Stimulated activated CD8-positive, alpha-beta memory T cell treated with anti-CD3 and anti-CD28 coated beads, Interleukin-2, amount 100 ng/mL, for 48 hours (primary cell): ENCODE results near the gene NR3C1.

Source experiments
- DNase-seq, 2 donors: peaks; one replicate each; pipeline ENCODE4 v3.0.0-alpha.2; 2020; ENCODE audit warnings: low read depth in 2 of 2

Gene NR3C1

DNA sequence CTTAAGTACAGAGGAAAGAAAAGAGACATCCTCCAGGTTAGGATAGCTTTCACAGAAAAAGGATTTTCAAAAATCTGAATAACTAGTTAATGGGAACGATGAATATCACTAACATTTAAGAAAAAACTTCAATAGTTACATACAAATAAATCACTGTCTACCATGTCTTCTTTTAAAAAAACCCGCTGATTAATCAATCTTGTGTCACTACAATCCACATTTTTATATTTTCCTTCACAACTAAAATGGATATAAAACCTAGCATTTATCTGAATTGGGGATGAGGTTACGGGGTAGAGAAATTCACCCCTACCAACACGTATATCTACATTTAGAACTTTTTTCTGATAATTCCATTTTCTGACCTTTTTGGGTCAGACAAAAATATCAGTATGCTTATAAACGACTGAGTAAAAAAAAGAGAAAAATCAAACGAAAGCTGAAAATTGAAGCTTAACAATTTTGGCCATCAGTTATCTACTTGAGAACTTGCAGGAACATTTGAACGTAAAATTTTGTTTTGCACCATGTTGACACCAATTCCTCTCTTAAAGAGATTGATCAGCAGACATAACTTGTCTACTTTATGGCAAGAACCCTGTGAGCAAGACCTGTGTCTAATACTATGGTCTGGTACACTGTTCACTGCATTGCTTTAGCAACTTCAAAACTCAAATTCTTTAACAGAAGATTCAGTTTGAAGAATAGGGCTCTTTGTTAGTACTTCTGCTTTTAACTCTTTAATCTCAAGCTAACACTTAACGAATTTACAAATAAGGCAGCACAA lies 4.8 kb downstream of the NR3C1 start:
- no peak for DNase-seq

DNA sequence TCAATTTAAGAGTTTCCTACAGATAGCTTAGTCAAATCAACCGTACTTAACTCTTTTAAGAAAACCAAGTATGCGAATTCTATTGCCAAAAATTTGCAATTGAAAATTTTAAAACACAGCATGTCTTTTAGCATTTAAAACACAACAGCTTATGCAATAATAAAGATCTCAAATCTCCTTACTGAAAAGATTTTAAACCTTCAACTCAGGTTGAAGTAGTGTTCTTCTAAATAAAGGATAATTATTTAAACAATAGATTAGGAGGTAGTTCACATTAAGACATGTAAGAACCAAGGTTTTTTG lies 5.5 kb downstream of the NR3C1 start:
- DNase-seq, result no peak

DNA sequence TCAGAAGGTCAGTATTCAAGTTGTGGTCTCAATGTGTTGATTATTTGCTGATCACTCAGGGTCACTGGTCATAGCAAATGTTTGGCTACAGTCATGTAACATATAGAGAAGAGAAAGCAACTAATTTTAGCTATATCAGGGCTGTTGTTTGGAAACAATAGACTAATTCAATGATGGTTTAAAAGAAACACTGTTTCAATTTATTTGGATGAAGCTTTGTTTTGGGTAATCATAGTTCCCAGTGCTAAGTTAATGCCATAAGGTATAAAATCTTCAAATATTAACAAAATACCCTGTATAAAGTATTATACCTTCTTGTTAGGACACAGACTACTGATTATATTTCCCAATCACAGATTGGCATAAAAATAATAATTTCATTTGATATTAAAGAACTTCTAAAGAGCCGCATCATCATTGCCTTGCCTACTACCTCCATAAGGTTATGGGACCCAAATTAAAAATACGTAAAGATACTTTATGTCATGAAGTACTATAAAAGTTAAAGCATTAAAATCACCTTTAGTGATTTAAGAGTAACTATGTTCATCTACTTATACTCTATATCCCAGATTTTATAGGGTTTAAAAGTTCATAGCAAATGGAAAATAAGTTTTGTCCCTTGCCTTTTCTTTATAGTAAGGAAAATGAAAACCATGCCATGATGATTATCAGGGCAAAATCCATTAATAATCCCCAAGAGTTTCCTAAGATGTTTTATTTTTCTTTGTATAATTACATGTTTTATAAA lies 6.0 kb downstream of the NR3C1 start:
- no peak for DNase-seq

DNA sequence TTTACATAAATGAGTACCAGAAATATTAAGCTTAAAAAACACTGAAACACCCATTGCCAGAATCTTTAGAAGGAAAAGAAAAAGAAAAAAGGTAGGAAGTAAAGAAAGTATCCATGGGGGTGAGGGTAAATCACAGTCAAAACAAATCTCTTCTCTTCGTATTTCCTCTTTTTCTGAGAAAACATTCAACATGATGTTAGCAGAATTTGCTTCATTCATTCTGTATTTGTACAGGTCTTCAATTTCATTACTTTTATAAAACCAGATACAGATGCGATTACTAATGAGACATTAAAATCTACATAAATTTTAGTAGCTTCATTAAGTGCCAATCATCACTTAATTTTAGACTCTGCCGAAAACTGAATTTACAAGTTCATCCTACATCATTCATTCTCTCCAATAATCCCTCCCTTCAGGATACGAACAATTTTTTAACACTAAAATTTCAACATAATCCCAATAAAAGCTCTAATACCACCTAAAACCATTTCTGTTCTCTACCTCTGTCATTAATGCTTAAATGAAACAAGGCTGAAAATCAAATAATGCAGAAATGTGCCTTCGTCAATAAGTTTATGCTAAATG lies 7.0 kb downstream of the NR3C1 start:
- no peak for DNase-seq

DNA sequence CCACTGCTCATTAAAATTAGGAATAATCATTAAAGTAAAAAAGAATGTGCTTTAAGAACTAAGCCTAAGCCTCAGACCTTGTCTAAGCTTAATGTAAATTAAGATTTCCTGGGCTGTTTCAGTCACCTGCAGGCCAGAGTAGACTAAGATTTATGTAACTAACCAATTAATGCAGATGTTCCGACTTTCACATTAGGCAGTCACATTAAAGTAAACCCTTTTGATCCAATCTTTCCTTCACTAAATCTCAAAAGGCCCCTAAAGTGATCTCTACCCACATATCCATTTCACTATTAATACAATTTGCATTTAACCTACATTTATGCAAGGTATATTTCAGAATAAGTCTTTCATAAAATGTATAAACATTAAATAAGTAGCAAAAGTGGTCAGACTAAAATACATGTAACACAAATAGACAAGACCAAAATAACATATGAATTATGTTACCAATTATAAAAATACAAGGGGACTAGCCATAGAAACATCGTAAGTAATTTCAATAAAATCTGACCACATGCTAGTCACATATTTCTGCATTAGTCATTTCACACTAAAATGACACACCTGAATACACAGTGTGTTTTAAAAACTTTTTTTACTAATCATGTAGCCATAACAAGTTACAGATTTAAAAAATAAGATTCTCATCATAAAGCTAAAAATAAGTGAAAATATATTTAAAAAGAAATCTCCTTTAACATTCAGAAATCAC lies 7.7 kb downstream of the NR3C1 start:
- DNase-seq, result no peak

DNA sequence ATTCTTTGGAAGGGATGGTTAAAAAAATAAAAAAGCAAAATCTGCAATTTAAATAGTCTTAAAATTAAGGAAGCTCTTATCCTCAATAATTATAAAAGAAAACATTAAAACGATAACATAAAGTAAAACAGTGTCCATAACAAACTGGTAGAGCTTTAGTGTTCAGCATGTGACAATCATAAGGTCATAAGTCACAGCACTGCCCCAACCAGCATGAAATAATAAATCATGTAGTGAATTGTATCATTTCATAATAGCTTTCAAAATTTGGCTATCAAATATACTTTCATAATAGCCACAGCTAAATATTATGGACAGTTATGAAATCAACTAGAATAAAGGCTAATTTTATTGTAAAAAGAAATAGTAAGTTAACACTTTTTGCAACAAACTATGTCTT lies 10.0 kb downstream of the NR3C1 start:
- DNase-seq, result no peak

DNA sequence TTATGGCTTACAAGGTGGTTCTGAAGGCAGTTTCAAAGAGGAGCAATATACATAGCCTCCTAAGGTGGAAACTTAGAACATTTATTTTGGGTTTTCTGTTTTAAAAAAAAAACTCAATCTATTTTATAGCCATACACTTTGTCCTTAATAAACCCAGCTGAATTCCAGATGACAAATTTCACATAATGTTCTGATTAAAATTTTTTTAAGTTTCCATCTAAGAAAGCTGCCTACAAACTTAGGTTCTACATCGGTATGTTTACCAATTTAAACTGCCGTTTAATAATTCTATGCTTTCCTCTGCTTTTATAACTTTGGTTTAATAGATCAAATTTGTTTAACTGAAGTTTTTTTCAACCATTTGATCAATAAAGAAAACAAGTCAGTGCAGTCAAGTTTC lies 12.5 kb downstream of the NR3C1 start:
- DNase-seq, result no peak

DNA sequence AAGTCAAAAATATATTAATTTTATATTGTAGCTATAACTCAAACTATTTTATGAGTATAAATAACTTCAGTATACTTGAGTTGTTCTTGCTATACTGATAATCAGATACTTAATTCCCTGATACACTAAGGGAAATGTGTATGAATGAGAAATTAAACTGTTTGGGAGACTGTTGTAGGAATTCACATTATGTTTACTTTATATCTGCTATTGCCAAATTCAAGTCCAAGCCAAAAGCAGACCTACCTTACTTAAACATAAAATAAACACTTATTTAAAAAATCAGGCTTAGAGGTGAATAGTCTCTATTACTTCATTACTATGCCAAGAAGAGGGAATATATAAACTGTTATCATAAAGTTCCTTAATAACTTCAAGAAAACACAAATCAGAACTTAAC lies 13.2 kb downstream of the NR3C1 start:
- no peak for DNase-seq

DNA sequence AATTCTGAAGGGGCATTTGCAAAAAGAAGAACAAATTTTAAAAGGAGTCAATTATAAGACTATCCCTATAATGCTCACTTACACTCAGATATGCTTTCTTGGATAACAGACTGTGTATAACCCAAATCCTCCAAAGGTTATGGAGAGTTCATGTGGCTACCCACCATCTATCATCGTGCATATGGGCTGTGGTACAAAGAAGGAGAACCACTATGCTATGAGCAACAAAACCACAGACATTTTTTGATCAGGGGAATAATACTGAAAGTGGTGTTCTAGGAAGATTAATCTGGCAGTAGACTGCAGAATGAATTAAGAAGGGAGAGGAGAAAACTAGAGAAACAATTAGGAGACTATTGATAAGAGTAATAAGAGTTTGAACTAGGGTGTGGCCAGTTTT lies 16.8 kb downstream of the NR3C1 start:
- no peak for DNase-seq

DNA sequence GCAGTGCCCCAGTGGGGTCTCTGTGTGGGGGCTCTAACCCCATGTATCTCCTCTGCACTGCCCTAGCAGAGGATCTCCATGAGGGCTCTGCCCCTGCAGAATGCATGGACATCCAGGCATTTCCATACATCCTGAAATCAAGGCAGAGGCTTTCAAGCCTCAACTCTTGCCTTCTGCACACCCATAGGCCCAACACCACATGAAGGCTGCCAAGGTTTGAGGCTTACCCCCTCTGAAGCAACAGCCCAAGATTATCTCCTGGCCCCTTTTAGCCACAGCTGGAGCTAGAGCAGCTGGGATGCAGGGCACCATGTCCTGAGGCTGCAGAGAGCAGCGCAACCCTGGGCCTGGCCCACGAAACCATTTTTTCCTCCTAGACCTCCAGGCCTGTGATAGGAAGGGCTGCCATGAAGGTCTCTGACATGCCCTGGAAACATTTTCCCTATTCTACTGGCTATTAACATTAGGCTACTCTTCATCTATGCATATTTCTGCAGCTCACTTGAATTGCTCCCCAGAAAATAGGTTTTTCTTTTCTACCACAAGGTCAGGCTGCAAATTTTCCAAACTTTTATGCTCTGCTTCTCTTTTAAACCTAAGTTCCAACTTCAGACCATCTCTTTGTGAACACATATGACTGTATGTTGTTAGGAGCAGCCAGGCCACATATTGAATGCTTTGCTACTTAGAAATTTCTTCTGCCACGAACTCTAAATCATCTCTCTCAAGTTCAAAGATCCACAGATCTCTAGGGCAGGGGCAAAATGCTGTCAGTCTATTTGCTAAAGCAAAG lies 18.4 kb downstream of the NR3C1 start:
- DNase-seq, result no peak

DNA sequence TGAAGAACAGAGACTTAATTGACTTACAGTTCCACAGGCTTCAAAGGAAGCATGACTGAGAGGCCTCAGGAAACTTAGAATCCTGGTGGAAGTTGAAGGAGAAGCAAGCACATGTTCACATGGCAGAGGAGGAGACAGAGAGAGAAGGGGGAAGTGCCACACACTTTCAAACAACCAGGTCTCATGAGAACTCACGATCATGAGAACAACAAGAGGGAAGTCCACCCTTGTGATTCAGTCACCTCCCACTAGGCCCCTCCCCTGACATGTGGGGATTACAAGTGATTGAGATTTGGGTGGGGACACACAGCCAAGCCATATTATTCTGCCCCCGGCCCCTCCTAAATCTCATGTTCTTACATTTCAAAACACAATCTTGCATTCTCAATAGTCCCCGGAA lies 19.5 kb downstream of the NR3C1 start:
- DNase-seq, result no peak

DNA sequence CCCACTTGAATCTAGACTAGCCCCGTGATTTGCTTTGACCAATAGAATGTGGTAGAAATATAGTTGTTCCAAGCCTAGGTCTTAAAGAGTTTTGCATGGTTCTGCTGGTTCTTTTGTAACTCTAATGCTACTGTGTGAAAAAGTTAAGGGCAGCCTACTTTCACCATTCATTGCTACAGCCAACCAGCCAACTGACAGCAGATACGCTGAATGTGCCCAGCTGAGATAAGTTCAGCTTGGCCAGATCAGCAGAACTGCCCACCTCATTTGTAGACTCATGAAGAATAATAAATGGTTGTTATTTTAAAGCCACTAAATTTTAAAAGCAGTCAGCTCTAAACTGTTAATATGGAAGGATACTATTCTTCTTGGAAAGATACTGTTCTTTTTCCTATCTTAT lies 23.9 kb downstream of the NR3C1 start:
- DNase-seq, result no peak

DNA sequence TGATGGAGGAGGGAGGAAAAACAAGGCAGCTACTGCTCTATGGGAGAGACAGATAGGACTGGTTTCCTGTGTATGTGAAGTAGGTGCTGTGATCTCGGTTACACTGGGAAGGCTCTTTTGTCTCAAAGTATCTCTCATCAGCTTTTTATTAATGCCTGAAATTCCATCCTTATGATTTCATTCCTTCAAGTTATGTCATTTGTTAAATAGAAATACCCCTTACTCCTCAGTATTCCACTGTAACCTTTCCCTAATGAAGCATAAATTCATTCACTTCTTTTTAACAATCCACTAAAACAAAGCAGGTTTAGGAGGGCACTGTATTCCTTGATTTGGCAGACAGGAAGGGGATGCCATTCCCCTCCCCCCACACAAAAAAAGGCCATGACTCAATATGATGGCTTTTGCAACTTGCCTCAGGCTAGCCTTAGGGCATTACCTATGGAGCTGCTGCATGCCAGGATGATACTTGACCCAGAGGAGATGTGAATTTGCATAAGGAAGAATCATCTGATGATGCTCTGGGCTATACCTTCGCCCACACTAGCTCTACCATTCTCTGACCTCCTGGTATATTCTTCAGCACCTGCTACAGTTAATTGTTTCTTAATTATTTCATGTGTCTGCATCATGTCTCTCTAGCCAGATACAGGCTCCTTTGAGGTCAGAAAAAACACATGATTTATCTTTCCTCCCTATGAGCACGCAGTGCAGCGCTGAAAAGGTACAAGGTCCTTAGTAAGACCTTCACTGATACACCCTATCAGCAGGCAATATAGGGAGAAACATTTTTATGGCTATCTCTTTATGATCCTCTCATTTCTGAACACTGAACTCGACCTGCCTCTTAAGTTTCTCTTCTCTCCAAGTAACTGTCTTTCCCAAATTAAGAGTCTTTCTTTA lies 26.3 kb downstream of the NR3C1 start:
- no peak for DNase-seq

DNA sequence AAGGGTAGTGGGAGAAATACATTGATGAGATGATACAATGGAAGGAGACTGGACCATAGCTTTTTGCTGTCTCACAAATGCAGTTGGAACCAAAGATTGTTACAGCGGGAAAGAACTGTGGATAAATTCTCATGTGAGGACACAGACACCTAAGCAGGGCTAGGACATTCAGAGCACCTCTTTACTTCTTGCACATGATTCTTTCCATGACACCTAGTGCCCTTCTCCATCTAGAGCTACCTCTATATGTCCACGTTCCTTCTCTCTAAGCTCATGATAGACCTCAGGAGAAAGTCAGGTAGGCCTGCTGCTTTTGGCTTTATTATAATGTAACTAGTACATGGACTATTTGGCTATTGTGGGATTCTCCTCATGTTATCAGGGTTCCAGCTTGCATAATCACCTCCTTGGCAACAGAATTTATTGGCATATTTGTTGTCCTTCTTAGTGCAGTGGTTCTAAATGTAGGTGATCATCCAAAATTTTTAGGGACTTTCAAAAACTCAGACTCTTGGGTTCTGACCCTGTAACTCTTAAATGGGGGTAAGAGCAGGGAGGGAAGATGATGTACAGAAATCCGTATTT lies 27.2 kb downstream of the NR3C1 start:
- no peak for DNase-seq

DNA sequence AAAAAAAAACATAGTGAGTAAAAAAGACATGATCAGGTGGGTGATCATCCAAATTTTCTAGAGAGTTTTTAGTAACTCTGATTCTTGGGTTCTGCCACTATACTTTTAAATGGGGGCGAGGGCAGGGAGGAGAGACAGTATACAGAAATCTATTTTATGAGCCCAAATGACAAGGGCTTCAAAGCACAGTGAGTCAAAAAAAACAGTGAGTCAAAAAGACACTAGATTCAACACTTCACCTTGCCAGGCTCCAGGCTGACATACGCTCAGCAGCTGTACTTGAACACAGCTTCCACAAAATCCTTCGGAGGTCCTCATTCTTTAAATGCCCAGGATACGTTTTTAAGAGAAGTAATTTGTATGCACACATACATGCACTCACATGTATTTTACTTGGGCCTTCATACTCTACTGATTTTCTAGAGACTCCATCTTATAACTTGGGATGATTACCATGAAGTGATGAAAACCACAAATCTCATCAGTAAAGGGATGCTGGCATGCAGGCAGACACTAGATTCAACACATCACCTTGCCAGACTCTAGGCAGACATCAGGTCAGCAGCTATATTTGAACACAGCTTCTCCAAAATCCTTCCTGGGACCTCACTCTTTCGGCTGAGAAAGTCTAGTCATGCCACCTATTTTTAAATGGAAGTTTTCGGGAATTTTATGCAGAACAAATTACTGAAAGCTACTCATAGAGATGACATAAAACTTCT lies 28.8 kb downstream of the NR3C1 start:
- no peak for DNase-seq

DNA sequence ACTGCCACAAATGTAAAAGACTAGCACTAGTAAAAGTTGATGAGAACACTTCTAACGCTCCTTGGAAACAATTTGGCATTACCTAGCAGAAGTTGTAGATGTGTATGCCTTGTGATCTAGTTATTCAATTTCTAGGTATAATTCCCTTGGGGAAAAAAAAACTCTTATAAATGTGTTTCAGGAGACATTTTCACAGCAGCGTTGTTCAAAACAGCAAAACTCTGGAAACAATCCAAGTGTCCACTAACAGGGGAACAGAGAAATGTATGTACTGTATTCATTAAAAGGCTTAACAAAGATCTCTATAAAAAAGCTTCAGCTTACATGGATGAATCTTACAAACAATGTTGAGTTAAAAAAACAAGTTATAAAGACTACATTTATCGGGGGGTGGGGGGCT lies 30.4 kb downstream of the NR3C1 start:
- no peak for DNase-seq

DNA sequence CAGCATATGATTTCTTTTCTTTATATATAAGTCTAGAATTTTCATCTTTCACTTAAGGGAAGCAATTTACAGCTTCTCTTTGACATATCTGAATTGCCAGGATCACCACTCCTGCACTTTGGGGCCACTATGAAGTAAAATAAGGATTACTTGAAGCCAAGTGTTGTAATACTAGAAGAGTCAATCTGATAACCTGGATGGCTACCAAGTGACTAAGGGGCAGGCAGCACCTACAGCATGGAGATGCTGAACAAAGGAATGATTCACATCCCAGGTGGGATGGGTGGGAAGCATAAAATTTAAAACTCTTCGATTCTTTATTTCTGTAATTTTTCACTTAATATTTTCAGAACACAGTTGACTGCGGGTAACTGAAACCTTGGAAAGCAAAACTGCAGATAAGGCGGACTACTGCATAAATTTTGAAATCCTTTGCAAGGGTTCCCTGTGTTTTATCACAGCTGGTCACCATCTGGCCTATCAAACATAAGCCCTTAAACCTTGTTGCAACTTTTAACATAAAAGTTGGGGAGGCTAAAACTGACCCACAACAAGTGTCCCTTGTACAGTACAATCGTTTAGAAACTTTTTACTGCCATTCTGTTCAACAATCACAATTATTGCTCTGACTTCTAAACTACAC lies 31.2 kb downstream of the NR3C1 start:
- DNase-seq, result no peak

DNA sequence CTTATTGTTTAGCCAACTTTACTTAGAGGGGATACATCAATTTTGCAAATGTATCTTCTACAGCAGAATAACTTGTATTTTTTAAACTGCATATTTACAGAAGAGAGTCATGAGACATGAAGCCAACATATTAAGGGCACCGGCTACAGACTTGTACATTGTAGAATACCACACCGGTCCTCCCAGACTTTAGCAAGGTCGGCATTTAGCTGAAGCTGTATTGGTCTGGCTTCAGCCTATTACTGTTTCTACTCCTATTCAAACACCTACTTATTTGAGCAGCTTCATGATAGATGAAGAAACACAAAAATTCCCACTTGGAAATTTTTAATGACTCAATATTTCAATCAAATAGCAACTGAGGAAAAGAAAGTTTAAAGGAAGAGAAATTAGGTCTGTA lies 33.0 kb downstream of the NR3C1 start:
- no peak for DNase-seq

DNA sequence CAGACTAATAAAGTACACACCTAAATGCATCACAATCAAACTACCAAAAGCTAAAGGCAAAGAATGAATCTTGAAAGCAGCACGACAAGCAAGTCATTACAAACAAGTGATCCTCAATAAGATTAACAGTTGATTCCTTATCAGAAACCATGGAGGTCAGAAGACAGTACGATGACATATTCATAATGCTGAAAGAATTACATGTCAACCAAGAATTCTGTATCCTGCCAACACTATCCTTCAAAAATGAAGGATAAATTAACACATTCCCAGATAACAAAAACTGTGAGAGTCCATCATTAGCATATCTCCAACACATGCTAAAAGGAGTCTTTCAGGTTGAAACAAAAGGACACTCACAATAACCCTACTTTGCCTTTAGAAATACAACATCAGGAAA lies 39.4 kb downstream of the NR3C1 start:
- DNase-seq, result no peak
